GM19043 (cell line): ENCODE results near the gene SELENOS.
A peak's percentile ranks its signal among the peaks of the same experiment; 100 is the strongest.

Experiments
- ATAC-seq: cut with Tn5 transposase; IDR thresholded peaks from one replicate; pipeline ENCODE4 v1.9.1; 2021; ENCODE audit warnings: low read depth; ENCODE audit not compliant: unreplicated experiment

SELENOS gene

DNA sequence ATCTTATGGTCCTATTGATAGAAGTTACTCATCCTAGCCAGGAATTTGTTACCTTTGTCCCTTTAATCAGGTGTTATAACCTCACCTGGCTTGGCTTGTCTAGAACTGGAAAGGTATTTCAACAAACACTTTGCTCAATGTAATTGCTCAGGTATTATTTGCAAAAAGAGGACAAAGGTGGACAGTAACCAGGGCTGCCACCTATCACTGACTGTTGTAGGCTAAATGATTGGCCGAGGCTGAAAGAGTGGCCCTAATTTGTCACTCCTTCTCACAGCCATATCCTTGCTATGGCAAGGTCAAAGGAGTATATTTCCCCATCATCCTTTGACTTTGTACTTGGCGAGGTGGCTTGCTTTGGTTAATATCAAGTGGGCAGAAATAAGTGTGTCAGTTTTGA lies 2.7 kb upstream of the SELENOS start:
- no peak for ATAC-seq

DNA sequence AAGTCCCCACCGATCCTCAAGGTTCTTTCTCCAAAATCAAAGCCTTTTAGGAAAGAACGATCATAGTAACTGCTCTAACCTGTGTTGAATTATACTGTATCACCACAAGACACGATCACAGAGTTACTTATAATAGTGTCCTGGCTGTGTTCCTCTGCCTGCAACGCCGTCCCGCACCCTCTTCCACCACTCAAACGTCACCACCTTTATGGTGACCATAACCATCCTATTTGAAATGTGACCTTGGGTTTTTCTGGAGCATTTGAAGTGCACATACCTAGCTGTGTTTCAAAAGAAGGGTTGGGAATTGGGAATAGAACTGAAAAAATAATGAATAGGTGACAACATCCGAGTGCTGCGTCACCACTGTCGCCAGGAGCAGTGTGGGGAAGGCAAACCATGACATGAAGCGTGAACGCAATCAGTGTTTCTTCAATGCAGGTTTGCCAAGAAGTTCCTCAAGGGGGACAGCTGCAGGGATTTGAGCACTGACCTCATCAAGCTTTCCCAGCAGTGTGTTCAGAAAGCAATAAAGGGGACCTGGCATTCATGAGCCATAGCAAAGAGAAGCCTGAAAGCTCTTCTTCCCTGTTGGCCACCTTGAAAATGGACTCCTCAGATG lies 769 bp upstream of the SELENOS start:
- no peak for ATAC-seq

DNA sequence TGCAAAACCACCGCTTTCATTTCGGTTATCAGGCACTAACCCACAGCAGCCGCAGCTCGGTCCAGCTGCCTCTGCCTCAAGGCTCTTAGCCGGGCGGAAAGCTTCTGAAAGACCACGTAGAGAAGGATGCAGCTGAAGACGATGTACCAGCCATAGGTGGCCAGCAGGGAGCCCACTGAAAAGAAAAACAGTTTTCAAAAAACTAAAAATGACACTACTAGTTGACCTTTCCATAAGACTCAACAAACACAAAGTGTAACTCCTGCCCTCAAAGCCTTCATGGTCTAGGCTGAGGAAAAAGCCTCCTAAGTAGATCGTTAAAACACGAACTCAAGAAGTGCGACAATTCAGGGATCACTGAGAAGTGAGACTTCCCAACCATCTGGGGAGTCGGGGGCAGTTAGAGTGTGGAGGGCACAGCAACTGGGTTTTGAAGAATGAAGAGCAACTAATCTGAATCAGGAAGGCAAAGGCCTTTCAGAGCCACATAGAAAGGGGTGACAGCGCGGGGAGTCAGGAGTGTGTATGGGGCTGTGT lies 716 bp downstream of the SELENOS start:
- peak; percentile 38 for ATAC-seq

DNA sequence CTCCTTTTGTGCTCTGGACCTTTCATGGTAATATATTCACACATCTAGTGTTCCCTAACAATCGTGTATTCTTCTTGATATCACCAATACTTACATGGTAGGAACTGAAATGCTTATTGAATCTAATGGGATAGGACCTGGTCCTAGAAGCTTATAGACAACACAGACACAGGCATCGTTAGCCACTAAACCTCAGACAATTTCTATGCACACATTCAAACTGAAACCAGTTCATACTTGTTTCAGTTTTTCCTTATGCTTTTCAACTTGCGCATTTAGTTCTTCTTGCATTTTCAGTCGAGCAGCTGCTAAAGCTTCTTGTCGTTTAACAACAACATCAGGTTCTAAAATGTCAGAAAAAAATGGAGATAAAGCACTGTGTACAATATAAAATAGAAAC lies 2.3 kb downstream of the SELENOS start:
- peak; percentile 34 for ATAC-seq

DNA sequence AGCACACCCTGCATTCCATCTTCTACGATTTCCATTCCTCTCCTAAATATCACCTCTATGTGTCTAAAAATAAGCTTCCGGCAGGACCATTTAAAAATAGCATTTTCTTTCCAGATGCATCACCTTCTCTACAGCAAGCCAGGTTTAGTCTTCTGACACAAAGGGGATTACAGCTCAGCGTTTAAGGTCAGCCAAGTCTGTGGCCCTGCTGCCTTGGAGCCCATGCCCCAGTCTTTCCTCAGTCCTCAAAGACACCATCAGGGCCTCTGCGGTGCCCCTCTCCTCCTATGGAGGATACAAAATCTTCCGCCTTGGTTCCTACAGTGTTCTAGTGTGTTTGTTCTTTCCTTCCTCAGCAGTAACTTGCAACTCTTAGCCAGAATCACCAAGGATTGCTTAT lies 3.8 kb downstream of the SELENOS start:
- ATAC-seq, result no peak

DNA sequence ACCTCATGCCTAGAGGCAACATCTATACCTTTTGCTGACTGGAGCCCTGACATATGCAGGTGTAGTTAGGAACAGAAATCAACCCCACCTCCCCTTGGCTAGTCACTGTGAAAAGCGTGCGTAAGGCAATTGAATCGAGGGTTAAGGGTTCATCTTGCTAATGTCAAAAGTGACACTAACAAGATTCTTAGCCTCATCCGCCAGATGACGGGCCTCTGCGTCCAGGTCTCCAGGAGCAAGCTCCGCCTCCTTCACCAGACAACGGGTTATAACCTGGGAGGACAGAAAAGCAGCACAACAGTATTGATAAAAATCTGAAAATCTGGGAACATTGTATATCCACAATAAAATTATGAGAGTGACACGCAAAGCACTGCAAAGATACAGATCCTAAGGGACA lies 4.7 kb downstream of the SELENOS start:
- ATAC-seq, result no peak

DNA sequence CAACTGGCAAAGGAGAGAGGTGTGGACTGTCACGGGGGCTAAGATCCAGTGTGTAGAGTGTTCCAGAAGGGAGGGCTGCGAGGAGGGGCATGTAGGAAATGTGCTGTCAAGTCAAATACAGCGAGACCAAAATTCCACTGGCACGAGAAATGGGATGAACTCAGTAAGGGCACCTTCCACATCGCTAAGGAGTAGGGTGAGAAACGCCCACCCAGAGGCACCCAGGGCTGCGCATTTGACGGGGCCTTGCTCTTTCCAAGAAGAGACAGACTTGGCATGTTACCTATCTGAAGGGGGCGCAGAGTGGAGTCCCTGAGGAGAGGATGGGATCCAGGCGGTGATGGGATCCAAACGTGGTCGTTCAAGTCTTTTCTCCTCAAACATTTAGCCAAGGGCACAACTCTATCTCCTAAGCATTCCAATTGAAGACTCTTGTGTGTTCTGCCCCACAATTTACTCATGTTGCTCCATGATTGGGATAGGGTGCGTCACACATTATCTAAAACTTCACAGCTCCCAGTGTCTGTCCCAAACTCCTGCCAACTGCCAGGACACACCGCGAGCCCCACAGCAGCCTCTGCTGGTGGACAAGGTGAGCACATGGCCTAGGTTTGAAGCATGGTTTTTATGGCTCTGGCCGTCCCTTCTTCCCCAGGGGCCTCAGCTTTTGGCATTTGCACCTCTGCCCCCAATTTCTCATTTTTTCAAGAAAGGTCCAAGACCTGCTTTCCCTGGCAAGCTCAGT lies 7.6 kb downstream of the SELENOS start:
- no peak for ATAC-seq

DNA sequence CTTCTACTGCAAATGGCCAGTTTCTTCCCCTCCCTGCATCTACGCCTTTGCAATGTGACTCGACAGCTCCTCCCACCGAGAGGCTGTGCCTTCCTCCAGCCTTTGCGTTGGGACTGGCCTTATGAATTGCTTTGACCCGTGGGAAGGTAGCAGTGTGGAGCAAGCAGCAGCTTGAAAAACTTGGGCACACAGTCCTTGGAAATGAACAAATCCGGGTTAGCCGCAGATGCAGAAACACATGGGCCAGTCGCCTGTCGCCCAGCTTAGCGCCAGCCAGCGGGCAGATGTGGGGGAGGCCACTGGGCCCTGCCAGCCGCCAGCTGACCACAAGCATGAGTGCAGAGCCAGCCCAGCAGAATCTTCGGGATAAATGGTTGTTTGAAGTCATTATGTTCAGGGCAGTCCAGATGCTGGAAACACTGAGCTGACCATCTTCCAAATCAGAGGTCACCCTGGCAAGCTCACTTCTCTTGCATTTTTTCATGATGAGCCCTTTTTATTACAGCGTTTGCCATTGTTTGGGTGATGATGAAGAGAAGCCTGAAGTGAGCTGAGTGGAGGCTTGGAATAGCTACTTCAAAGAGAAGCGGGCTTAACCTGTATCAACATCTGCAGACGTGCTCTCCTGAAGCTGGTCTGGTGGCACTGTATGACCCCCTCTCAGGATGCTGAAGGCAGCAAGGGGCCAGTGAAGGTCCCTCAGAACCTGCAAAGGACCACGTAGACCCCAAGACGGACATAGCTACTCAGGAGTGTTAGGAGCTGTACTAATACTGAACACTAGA lies 9.8 kb downstream of the SELENOS start:
- ATAC-seq, result no peak

DNA sequence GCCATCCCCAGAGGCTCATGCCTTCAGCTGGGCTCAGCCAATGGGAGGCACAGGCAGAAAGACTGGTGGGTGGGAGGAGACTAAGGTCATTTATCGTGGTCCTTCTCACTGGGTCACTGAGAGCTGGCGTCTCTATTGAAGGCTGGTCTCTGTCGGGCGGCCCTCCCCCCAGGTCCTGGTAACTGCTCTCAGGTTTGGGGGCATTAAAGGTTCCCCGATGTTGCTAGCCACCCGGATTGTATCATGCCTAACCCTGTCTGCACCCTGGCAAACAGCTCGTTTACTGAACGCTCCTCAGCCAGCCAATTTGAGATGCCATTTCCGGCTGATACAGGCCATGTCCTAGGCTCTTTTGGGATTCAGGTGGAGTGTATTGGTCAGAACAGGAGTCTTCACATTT lies 10.5 kb downstream of the SELENOS start:
- ATAC-seq, result no peak

DNA sequence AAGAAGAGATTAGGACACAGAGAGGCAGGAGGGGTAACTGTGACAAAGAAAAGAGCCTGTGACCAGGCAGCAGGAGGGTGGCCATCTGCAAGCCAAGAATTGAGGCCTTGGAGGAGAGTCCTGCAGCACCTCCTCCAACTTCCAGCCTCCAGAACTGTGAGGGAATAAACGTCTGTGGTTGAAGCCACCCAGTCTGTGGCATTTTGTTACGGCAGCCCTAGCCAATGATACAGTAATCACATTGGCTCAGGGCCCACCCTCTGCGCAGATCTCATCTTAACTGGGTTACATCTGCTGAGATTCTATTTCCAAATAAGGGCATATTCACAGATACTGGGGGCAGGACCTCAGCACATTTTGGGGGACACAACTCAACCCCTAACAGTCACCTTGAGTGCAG lies 11.3 kb downstream of the SELENOS start:
- ATAC-seq, result no peak

DNA sequence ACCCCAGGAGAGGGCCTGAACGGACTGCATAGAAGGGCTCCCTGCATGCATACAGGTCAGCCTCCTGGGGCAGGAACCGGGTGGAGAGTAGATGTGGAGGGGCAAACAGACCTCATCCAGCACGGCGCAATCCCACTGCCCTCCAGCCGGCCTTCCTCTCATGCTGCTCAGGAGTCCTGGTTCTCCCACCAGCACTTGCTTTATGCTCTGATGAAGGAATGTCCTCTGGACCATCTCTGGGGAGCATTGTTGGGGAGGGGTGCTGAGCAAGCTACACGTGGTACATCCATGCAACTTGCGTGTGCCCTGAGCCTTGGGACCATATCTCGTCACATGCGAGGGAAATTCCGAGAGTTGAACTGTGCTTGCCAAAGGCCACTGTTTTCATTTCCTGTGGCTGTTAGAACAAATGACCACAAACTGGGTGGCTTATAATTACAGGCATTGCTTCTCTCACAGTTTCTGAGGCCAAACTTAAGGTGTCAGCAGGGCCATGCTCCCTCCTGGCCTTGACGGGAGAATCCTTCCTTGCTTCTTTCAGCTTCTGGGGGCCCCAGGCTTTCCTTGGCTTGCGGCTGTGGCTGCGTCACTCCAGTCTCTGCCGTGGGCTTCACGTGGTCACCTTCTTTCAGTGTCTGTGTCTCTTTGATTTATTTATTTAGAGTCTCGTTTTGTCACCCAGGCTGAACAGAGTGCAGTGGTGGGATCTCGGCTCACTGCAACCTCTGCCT lies 12.2 kb downstream of the SELENOS start:
- no peak for ATAC-seq

DNA sequence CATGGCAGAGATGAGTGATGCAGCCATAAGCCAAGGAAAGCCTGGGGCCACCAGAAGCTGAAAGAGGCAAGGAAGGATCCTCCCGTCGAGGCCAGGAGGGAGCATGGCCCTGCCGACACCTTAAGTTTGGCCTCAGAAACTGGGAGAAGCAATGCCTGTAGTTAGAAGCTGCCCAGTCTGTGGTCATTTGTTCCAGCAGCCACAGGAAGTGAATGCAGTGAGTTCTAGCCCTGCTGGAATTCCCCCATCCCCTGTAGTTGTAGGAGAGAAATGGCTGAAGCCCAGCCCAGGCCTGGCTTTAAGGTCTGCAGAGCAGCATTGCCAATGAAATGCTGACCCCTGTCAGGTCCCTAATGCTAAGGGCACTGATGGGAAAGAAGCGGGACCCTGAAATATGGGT lies 13.3 kb downstream of the SELENOS start:
- no peak for ATAC-seq

DNA sequence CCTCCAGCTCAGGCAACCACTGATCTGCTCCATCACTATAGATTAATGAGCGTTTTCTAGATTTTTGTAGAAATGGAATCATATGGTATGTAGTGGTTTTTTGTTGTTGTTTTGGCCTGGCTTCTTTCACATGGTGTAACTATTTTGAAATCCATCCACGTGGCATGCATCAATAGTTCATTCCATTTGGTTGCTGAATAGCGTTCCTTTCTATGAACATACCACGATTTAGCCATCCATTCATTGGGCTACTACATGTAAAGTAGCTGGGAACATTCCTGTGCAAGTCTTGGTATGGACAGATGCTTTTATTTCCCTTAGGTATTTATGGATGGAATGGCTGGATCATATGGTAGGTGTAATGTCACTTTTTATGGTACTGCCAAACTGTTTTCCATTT lies 14.7 kb downstream of the SELENOS start:
- ATAC-seq, result no peak

DNA sequence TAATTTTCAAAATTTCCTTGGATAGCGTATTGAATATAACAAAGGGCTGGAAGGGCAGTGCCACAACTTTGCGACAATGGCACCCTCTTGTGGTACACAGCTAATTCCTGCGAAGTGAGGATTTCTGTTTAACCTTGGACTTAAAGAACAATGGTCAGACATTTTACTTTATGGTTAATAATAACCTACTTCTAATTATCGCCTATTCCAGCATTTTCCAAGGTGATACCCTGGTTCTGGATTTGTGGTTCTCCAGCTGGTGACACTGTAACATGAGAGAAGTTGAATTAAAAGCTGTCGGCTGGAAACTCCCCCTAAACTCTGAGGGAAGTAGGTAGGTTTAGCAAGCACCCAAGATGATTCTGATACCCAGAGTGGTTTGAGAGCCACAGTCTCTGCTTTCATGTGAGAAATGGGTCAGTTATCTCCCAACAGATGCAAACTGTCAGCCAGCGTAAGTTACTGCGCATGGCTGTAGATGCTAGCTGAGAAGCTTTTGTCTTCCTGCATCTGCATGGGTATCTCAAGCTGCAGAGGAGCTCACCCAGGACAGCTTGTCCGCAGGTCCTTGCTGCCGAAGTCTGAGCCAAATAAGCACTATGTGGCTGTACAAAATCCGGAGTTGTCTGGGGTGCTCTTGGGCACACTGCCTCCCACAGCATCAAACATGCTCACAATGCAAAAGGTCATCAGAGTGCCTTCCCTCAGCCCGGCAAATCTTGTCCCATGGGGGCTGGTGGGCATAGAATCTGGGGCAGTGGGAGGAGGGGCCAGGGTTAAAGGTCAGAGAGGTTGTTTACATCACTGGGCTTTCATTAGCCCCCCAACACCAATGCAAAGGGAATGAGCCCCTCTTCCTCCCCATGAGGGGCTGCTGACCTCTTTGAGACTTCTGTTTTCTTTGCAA lies 18.8 kb downstream of the SELENOS start:
- no peak for ATAC-seq

DNA sequence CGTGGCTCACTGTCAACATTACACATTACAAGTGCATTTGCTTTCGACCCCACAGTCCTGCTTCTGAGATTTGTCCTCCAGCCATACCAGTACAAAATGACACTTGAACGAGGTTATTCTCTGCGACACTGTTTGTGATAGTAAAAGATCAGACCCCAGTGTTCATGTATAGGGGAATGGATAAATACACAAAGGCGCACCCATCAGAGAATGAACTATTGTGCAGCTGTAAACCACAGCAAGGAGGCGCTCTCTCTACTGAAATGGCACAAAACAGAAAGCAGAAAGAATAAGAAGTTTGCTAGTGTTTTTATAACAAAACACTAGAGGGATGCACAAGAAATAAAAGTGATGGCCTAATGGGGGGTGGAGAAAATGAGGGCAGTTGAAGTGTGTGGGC lies 20.5 kb downstream of the SELENOS start:
- no peak for ATAC-seq

DNA sequence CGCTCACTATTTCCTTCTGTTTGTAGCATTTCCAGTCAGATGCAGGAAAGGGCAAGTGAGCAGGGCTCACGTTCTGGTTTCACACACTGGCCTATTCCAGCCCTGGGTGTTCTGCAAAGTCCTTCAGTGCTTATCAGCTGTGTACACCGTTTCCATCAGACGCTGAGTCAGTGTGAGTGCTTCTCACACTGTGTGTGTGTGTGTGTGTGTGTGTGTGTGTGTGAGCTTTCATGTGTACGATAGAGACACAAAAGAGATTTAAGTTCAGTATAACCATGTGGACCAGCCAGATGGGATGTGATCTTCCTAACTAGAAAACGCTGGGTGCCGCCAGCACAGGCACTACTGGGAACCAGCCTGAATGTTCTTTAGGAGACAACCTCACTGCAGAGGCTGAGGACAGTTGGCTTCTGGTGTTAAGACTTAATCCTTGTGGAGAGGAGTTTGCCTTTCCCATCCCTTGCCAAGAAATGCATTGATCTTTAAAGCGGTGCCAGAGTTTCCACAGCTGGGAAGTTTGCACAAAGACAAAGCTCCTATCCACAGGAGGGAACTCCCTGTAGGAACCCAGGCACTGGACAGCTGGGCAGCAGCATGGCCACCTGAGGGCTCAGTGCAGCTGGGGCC lies 21.6 kb downstream of the SELENOS start:
- ATAC-seq, result no peak

DNA sequence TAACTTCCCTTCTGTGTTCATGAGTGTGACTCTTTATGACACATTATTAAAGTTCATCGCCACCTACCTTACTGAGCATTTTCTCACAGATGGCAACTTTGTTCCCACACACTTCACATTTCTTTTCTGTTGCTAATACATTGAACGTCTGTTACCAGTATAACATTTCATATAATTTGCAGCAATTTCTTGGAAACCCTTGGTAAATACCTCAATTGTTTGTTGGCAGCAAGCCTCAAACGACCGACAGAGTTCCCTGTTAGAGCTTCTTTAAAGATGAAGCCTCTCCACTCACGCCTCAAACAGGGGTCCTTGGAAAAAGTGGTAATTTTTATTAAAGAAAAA lies 22.3 kb downstream of the SELENOS start:
- ATAC-seq, result no peak

DNA sequence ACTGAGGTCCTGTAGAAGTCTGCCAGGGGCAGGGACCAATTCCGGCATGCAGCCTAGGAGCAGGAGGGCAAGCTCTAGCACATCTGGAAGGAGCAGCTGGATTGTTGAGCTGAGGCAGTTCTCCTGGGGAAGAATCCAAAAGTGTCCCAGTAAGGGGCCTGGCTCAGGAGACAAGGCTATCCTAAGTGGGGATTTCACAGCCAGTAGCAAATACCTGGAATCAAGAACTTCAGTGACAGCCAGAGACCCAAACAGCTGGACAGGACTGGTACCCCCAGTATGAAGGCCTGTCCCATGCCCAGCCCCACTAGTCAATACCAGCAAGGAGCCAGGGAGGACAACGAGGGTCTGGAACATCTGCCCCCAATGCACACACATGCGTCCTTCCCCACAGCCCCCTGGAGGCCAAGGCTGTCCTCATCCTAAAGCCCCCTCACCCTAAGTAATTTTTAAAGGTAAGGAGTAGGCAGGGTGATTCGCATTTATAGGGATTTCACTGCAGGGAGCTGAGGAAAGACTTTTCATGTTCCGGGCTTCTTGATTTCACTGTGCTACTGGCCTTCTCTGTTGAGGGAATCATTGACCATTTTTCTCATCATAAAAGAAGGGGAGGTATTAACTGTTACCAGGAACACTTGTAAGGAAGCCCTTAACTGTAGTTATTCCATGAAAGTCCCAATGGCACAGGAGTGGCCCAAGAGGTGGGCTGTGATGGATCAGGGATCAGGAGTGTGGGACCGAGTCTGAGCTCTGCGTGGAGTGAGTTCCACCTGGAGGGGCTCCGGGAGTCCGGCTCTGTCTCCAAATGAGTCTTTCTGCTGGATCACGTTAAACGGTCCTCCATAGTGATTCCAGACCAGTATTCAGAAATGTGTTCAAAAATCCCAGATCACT lies 22.9 kb downstream of the SELENOS start:
- no peak for ATAC-seq
